ENCODE measurements around the gene PARD3B.

The PARD3B gene

DNA sequence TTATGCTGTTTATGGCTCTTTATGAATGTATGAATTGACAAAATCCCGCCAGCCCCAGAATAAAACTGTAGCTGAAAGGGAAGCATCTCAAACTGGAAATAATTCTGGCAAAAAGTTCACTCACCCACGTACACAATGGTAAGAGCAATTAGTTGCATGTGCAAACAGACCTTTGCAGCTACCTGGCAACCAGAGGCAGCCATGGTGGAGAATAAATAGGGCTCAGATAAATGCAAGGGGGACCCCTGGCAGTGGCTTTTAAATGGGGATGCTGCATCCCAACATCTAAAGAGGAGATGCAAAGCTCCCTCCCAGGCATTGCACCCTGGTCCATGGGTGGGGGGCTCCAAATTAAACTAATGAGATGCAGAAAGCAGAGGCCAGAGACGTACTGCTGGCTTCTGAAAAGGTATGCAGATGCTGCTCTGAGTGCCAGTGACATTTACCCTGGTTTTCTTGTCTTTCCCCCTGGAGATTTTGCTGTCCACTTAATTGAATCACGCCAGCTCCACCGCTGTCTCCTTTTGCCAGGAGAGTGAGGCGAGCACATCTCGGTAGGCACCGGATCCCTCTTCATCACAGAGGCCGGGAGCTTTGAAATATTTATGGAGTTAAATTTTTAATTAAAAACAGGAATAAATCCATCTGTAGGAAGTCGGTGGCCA, 1010.4 kb downstream of the PARD3B start:
- no peak overlapping the region for H3K4me3 ChIP-seq (replicated peaks; ENCODE audit: low read depth, low read length)
- no peak for TF ChIP-seq CTCF (IDR thresholded peaks at IDR 0.05; ENCODE audit: low read length, missing control alignments)
- DNase-seq (ENCODE audit: low read depth), result no peak

GRCh38 chr2:205556357-205556756, 1011.1 kb downstream of the PARD3B start:
- no peak for TF ChIP-seq CTCF (IDR thresholded peaks at IDR 0.05; ENCODE audit: low read length, missing control alignments)
- no peak for DNase-seq (ENCODE audit: low read depth)
- no peak overlapping the region for H3K4me3 ChIP-seq (replicated peaks; ENCODE audit: low read depth, low read length)

GRCh38 chr2:205556841-205557539, 1011.7 kb downstream of the PARD3B start:
- no peak for TF ChIP-seq CTCF (IDR thresholded peaks at IDR 0.05; ENCODE audit: low read length, missing control alignments)

DNA sequence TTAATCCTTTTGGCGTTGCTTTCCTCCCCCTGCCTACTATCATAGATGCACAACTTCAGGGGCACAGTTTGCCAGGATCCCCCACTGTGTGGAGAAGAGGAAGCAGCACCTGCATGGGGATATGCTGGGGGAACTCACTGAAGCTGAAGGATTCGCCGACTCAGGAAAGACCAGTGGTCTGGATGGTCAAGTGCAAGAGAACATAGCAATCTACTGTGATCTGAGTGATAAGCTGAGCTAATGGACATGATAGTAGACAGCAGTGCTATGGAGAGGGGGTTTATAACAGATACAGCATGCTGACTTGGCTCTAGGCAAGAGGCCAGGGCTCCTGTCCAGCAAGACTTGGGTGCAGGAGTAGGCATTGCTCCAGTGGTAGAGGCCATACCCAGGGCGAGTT, 1012.6 kb downstream of the PARD3B start:
- no peak for DNase-seq (ENCODE audit: low read depth)
- no peak overlapping the region for H3K4me3 ChIP-seq (replicated peaks; ENCODE audit: low read depth, low read length)
- no peak for TF ChIP-seq CTCF (IDR thresholded peaks at IDR 0.05; ENCODE audit: low read length, missing control alignments)

More at GRCh38 chr2:205556841-205557539, 1011.7 kb downstream of the PARD3B start:
- no peak overlapping the region for H3K4me3 ChIP-seq (replicated peaks; ENCODE audit: low read depth, low read length)
- DNase-seq (ENCODE audit: low read depth), result no peak

GRCh38 chr2:205561441-205561840, 1016.2 kb downstream of the PARD3B start:
- TF ChIP-seq CTCF (IDR thresholded peaks at IDR 0.05; ENCODE audit: low read length, missing control alignments), result no peak
- H3K4me3 ChIP-seq (replicated peaks; ENCODE audit: low read depth, low read length), result no peak overlapping the region
- no peak for DNase-seq (ENCODE audit: low read depth)

DNA sequence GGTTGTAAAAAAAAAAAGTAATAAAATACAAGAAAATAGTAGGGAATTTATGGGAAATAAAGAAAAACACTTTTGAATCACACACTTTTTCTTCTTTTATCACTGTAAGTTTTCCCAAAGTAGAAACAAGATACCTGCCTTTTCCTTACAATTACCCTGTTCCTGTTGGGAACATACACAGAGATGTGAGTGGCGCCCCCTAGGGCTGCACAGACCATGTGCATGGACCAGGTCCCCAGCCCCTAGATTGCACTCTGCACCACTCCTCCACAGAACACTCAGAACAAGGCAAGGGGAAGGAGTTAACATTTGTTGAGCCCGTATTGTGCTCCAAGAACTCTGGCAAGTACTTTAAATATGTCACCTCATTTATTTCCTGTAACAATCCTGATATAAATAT, 1018.4 kb downstream of the PARD3B start:
- no peak overlapping the region for H3K4me3 ChIP-seq (replicated peaks; ENCODE audit: low read depth, low read length)
- DNase-seq (ENCODE audit: low read depth), result no peak
- TF ChIP-seq CTCF (IDR thresholded peaks at IDR 0.05; ENCODE audit: low read length, missing control alignments), result peak; percentile 34

Data from fibroblast of pulmonary artery (primary cell).